ENCODE data around the gene PER2.

GRCh38 chr2:238264072-238264460 lies 24.3 kb downstream of the PER2 start:
- TF ChIP-seq POU5F1 (IDR thresholded peaks at IDR 0.05; ENCODE audit: borderline replicate concordance, low read depth, low read length, partially characterized antibody) (no peak), CEBPB (tag; IDR thresholded peaks at IDR 0.05) (no peak), PURB (CRISPR knock-in tag; IDR thresholded peaks at IDR 0.05; ENCODE audit: low read depth) (no peak), MTA2 (IDR thresholded peaks at IDR 0.05; ENCODE audit: low read depth) (no peak), GTF2A2 (tag; IDR thresholded peaks at IDR 0.05) (no peak), RBFOX2 (IDR thresholded peaks at IDR 0.05; ENCODE audit: low read depth, low read length) (no peak), NR2F6 (CRISPR knock-in tag; IDR thresholded peaks at IDR 0.05) (no peak), POLR2A (conservative IDR thresholded peaks at IDR 0.05) (no peak), ATF2 (CRISPR knock-in tag; IDR thresholded peaks at IDR 0.05) (no peak), ZNF431 (CRISPR knock-in tag; IDR thresholded peaks at IDR 0.05) (no peak)
- TF ChIP-seq, protein P1, sequence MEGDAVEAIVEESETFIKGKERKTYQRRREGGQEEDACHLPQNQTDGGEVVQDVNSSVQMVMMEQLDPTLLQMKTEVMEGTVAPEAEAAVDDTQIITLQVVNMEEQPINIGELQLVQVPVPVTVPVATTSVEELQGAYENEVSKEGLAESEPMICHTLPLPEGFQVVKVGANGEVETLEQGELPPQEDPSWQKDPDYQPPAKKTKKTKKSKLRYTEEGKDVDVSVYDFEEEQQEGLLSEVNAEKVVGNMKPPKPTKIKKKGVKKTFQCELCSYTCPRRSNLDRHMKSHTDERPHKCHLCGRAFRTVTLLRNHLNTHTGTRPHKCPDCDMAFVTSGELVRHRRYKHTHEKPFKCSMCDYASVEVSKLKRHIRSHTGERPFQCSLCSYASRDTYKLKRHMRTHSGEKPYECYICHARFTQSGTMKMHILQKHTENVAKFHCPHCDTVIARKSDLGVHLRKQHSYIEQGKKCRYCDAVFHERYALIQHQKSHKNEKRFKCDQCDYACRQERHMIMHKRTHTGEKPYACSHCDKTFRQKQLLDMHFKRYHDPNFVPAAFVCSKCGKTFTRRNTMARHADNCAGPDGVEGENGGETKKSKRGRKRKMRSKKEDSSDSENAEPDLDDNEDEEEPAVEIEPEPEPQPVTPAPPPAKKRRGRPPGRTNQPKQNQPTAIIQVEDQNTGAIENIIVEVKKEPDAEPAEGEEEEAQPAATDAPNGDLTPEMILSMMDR (IDR thresholded peaks at IDR 0.05 in 2 of 3, conservative IDR thresholded peaks at IDR 0.05 in 1 of 3; ENCODE audit: insufficient read depth in 2 of 3, low read depth in 1 of 3, low read length in 3 of 3), result no peak

Measured in K562 (cell line).